Tibial artery (tissue), 4 donors: ENCODE results near the gene RAPGEF1.

Source experiments
- DNase-seq, 2 donors: peaks; one replicate each; pipeline ENCODE4 v3.0.0-alpha.2; 2019
- H3K27ac ChIP-seq, 2 donors: fragments of 200-600 bp; sonication (generic) in 1 of 2; 1 replicate in 1 of 2; 2 replicates in 1 of 2; pipeline ENCODE4 v1.5.1; 2018 to 2019; ENCODE audit warnings: mild to moderate bottlenecking in 1 of 2
- H3K27me3 ChIP-seq, 2 donors: fragments of 200-600 bp; sonication (generic) in 1 of 2; one replicate each; pipeline versions ENCODE4 v1.5.1 to v1.6.0; 2016 to 2019
- H3K36me3 ChIP-seq, 3 donors: fragments of 200-600 bp; sonication (generic) in 2 of 3; one replicate each; pipeline ENCODE4 v1.5.1; 2016 to 2019; ENCODE audit warnings: mild to moderate bottlenecking in 2 of 3
- H3K4me1 ChIP-seq, 4 donors: fragments of 200-600 bp; sonication (generic) in 2 of 4; 1 replicate in 3 of 4; 2 replicates in 1 of 4; pipeline ENCODE4 v1.5.1; 2016 to 2019
- H3K4me3 ChIP-seq, 2 donors: fragments of 200-600 bp; sonication (generic) in 1 of 2; 1 replicate in 1 of 2; 2 replicates in 1 of 2; pipeline ENCODE4 v1.5.1; 2018 to 2019; ENCODE audit warnings: mild to moderate bottlenecking in 2 of 2
- H3K9me3 ChIP-seq, 3 donors: fragments of 200-600 bp; sonication (generic) in 1 of 3; one replicate each; pipeline ENCODE4 v1.5.1; 2016 to 2019
- intact Hi-C: fragments of 100-400 bp; cut with DNase I; formaldehyde crosslinking; loops from one replicate; pipeline ENCODE4 v1.15.0; 2023; ENCODE audit warnings: low total_unique reads
- TF ChIP-seq, protein P1 (sequence below), 2 experiments: fragments of 200-600 bp in 1 of 2; fragments of 450-650 bp in 1 of 2; IDR thresholded peaks; one replicate each; pipeline ENCODE4 v1.5.1; 2017 to 2019; ENCODE audit warnings: antibody characterized with exemption in 2 of 2, mild to moderate bottlenecking in 1 of 2, moderate library complexity in 1 of 2

Gene RAPGEF1

DNA sequence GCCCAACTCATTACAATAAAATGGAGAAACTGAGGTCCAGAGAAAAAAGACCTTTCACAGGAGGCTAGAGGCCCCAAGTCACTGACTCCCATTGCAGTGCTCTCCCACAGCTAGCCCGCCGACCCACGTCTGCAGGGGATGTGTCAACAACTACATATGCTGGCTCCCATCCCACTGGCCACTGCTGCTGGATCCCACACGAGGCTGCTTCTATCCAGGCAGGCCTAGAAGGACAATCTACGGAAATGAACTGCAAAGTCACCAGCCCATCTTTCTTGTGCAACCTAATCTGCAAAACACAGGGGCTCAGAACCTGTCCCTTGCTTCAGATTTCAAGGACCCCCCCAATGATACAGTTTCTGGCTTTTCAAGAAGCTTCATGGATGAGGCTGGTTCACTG is 24.0 kb downstream of the RAPGEF1 start:
- Histone ChIP-seq H3K4me1 (peaks cover 0 to 58% (median 23%) of the 10 kb centered on the region in 4 donors), H3K27ac (peak overlapping the region; percentile 72 to 88)
- peak in 1 of 2 donors; percentile 56 for DNase-seq

DNA sequence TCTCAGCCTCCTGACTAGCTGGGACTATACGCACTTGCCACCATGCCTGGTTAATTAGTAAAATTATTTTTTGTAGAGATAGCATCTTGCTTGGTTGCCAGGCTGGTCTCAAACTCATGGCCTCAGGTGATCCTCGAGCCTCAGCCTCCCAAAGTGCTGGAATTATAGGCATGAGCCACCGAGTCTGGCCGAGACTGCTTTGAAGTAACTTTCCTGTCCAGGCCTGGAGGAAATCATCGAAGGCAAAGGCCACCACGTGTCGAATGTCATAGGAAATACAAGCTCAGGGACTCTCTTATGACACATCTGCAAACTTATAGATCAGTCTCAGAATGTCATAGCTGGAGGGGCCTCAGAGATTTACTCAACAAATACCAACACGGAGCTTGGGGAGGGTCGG is 25.1 kb downstream of the RAPGEF1 start:
- H3K27ac ChIP-seq: peak overlapping the region; percentile 72 to 88
- DNase-seq: no peak
- TF ChIP-seq, protein P1, sequence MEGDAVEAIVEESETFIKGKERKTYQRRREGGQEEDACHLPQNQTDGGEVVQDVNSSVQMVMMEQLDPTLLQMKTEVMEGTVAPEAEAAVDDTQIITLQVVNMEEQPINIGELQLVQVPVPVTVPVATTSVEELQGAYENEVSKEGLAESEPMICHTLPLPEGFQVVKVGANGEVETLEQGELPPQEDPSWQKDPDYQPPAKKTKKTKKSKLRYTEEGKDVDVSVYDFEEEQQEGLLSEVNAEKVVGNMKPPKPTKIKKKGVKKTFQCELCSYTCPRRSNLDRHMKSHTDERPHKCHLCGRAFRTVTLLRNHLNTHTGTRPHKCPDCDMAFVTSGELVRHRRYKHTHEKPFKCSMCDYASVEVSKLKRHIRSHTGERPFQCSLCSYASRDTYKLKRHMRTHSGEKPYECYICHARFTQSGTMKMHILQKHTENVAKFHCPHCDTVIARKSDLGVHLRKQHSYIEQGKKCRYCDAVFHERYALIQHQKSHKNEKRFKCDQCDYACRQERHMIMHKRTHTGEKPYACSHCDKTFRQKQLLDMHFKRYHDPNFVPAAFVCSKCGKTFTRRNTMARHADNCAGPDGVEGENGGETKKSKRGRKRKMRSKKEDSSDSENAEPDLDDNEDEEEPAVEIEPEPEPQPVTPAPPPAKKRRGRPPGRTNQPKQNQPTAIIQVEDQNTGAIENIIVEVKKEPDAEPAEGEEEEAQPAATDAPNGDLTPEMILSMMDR (IDR thresholded peaks at IDR 0.05): no peak
- intact Hi-C loops: no loop called here
- no peaks in the 10 kb centered on the region for H3K27me3 ChIP-seq
- no peak overlapping the region for H3K4me3 ChIP-seq
- no peaks in the 10 kb centered on the region for H3K36me3 ChIP-seq
- H3K9me3 ChIP-seq: no peaks in the 10 kb centered on the region
- peaks cover 0 to 64% (median 28%) of the 10 kb centered on the region in 4 donors for H3K4me1 ChIP-seq

More for the DNA sequence above, 24.0 kb downstream of the RAPGEF1 start:
- intact Hi-C loops: no loop called here
- Histone ChIP-seq H3K27me3 (no peaks in the 10 kb centered on the region), H3K4me3 (no peak overlapping the region), H3K9me3 (no peaks in the 10 kb centered on the region), H3K36me3 (no peaks in the 10 kb centered on the region)
- TF ChIP-seq, protein P1 (IDR thresholded peaks at IDR 0.05): no peak

DNA sequence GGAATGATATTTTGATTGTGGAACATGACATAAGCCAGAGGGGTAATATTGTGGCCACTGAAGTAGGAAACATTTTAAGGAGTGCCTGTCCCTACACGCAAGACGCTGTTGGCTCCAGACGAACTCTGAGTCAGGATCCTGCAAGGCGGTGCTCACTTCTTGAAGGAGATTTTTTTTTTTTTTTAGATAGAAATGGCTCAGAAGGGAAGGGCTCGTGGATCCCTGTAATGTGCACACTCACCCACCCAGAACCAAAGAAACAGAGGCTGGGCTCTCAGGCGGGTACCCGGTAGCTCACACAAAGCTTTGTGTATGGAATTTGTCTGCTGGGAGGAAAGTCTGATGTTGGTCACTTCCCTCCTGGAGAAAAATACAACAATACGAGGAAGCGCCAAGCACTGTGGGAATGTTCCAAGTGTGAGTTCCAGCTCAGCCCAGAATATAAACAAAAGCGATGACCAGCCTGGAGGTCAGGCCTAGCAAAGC is 25.7 kb downstream of the RAPGEF1 start:
- peak overlapping the region in 1 of 2 donors; percentile 21 for H3K4me3 ChIP-seq
- no peaks in the 10 kb centered on the region for H3K36me3 ChIP-seq
- intact Hi-C loops: no loop called here
- H3K4me1 ChIP-seq: peaks cover 0 to 70% (median 33%) of the 10 kb centered on the region in 4 donors
- H3K27ac ChIP-seq: peak overlapping the region; percentile 72 to 88
- no peaks in the 10 kb centered on the region for H3K9me3 ChIP-seq
- TF ChIP-seq, protein P1 (IDR thresholded peaks at IDR 0.05): peak in 1 of 2 experiments; percentile 23
- peak; percentile 90 to 92 for DNase-seq
- no peaks in the 10 kb centered on the region for H3K27me3 ChIP-seq

DNA sequence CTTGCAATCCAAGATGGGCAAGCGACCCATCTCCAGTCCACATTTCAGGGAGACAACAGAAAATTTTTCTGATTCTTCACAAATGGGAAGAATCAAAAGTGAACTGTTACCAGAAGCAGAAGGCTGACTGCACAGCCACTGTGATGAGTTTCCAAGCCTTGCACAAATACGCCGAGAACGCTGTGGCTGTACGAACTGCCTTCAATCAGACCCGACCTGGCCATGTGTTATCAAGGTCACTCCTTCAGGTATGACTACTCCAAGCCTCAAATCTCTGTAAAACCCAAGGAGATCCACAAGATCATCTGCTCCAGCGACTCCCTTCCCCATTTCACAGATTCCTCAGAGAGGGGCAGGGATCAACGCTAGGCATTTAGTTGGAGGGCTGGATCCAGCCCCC is 26.9 kb downstream of the RAPGEF1 start:
- intact Hi-C loops: no loop called here
- Histone ChIP-seq H3K4me1 (peaks cover 0 to 76% (median 42%) of the 10 kb centered on the region in 4 donors), H3K27me3 (no peaks in the 10 kb centered on the region), H3K9me3 (no peaks in the 10 kb centered on the region), H3K36me3 (no peaks in the 10 kb centered on the region), H3K27ac (peak overlapping the region; percentile 72 to 88), H3K4me3 (no peak overlapping the region)
- DNase-seq: no peak
- TF ChIP-seq, protein P1 (IDR thresholded peaks at IDR 0.05): no peak

DNA sequence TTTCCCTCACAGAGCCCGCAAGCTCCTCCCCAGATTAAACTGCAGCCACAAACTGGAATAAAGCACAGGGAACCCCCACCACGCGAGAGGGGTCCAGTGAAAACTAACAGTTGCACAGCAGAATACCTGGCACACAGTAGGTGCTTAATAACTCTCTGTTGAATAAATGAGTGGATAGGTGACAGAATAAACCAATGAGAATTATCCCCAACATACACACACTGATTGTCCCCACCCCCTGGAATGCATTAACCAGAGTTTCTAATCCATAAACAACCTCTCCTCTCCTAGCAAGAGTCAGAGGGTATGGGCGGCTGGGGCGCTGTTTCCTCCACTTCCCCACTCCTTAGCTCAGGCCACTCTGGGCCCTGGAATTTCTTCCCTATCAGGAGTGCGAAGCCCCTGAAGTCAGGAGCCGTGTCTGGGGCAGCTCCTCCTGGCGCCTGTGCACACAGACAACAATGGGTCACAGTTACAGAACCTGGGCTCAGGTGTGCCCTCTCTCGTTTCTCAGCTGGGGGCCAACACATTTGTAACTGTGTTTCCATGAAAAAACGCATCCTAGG is 27.6 kb downstream of the RAPGEF1 start:
- no peak for DNase-seq
- H3K4me3 ChIP-seq: no peak overlapping the region
- no peaks in the 10 kb centered on the region for H3K36me3 ChIP-seq
- H3K27ac ChIP-seq: peak overlapping the region; percentile 72 to 88
- intact Hi-C loops: no loop called here
- H3K27me3 ChIP-seq: no peaks in the 10 kb centered on the region
- no peaks in the 10 kb centered on the region for H3K9me3 ChIP-seq
- peaks cover 0 to 84% (median 50%) of the 10 kb centered on the region in 4 donors for H3K4me1 ChIP-seq
- TF ChIP-seq, protein P1 (IDR thresholded peaks at IDR 0.05): no peak
